ENCODE data around the gene KLK7.

The KLK7 gene

GRCh38 chr19:50964266-50964665 lies 19.5 kb downstream of the KLK7 start:
- no peak for TF ChIP-seq ZFX (IDR thresholded peaks at IDR 0.05)
- TF ChIP-seq CTCF (conservative IDR thresholded peaks at IDR 0.05) = no peak

DNA sequence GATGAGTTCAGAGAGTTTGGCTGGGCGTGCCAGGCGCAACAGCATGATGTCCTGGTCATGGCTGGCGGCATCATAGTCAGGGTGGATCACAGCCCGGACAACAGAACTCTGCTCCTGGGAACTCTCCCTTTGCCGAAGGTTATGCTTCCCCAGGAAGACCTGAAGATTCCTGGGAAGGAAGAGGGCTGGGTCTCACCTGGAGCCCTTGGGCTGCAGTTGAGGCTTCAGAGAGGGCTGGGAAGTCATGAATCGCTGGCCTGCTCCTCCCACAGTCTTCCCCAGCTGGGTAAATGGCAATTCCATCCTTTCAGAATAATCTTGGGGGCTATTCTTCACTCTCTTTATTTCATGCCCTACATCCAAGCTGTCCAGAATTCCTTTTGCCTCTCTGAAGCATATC lies 20.3 kb downstream of the KLK7 start:
- H3K27ac ChIP-seq = no peak overlapping the region
- TF ChIP-seq ZFX (IDR thresholded peaks at IDR 0.05) (no peak), CTCF (conservative IDR thresholded peaks at IDR 0.05) (no peak)

More at GRCh38 chr19:50964266-50964665, 19.5 kb downstream of the KLK7 start:
- H3K27ac ChIP-seq = no peak overlapping the region

DNA sequence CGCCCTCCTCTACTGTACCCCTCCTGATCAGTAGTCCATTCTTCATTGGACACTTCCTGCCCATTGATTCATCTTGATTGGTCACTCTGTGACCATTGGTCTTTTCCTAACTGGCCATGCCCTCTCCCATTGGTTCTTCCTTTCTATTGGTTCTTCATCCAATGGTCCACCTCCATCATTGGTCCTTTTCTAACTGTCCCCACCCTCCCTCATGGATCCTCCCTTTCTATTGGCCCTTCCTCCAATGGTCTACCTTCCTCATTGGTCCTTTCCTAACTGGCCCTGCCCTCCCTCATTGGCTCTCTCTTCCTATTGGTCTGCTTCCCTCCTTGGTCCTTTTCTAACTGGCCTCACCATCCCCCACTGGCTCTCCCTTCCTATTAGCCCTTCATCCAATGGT lies 21.5 kb downstream of the KLK7 start:
- H3K27ac ChIP-seq = no peak overlapping the region
- no peak for TF ChIP-seq CTCF (conservative IDR thresholded peaks at IDR 0.05)
- no peak for TF ChIP-seq ZFX (IDR thresholded peaks at IDR 0.05)

DNA sequence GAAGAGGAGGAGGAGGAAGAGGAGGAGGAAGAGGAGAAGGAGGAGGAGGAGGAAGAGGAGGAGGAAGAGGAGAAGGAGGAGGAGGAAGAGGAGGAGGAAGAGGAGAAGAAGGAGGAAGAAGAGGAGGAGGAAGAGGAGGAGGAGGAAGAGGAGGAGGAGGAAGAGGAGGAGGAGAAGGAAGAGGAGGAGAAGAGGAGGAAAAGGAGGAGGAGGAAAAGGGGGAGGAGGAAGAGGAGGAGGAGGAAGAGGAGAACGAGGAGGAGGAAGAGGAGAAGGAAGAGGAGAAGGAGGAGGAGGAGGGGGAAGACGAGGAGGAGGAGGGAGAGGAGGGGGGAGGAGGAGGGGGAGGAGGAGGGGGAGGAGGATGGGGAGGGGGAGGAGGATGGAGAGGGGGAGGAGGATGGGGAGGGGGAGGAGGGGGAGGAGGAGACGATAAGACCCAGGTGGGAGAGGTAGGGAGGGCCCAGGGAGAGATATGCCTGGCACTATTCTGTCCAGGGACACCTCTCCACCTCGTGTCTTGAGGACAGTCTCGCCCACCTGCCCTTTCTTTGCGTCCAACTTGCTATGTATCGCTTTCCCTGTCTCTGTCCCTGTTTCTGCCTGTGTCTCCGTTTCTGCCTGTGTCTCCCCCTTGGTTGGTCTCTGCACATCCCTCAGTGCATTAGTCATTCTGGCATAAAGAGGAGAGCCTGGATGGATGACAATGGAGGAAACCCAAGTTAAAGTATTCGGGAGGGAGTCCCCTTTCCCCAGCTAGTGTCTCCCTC lies 23.8 kb downstream of the KLK7 start:
- no peak overlapping the region for H3K27ac ChIP-seq
- no peak for TF ChIP-seq ZFX (IDR thresholded peaks at IDR 0.05)
- TF ChIP-seq CTCF (conservative IDR thresholded peaks at IDR 0.05) = no peak

GRCh38 chr19:50957587-50957986 lies 26.1 kb downstream of the KLK7 start:
- H3K27ac ChIP-seq = no peak overlapping the region
- TF ChIP-seq CTCF (conservative IDR thresholded peaks at IDR 0.05) (no peak), ZFX (IDR thresholded peaks at IDR 0.05) (no peak)

- TF ChIP-seq ZFX (IDR thresholded peaks at IDR 0.05) = no peak
- no peak for TF ChIP-seq CTCF (conservative IDR thresholded peaks at IDR 0.05)
- H3K27ac ChIP-seq = no peak within 1 kb of the TSS
Observed at GRCh38 chr19:50952910-50953309, 30.8 kb downstream of the KLK7 start, which contains the start of gene KLK5. Gene KLK5, minus strand, starts transcription at chr19:50953038. Its CDS starts 381 bp downstream, at chr19:50952657.

- no peak overlapping the region for H3K27ac ChIP-seq
- TF ChIP-seq CTCF (conservative IDR thresholded peaks at IDR 0.05) (no peak), ZFX (IDR thresholded peaks at IDR 0.05) (no peak)
Observed at GRCh38 chr19:50949861-50950260, 33.9 kb downstream of the KLK7 start.
